Right atrium auricular region (tissue), 2 donors: ENCODE data around the gene SMAD5. TPM values are rescaled to one million over a fixed set of nuclear protein-coding genes. Genes with fewer than 3 reads are reported as not detected.

ENCODE experiments used
- DNase-seq: peaks from one replicate; pipeline ENCODE4 v3.0.0-alpha.2; 2019; ENCODE audit warnings: low spot score
- H3K27ac ChIP-seq, 2 donors: fragments of 200-600 bp; sonication (generic); 1 replicate in 1 of 2; 2 replicates in 1 of 2; pipeline ENCODE4 v1.5.1; 2016 to 2019
- H3K27me3 ChIP-seq, 2 donors: fragments of 200-600 bp; sonication (generic); one replicate each; pipeline versions ENCODE4 v1.5.1 to v1.6.0; 2017 to 2019
- H3K36me3 ChIP-seq: fragments of 200-600 bp; sonication (generic); one replicate; pipeline ENCODE4 v1.5.1; 2016
- H3K4me1 ChIP-seq, 2 donors: fragments of 200-600 bp; sonication (generic); one replicate each; pipeline versions ENCODE4 v1.5.1 to v1.6.0; 2017 to 2019
- H3K4me3 ChIP-seq, 2 donors: fragments of 200-600 bp; sonication (generic); 1 replicate in 1 of 2; 2 replicates in 1 of 2; pipeline ENCODE4 v1.5.1; 2017 to 2019; ENCODE audit warnings: mild to moderate bottlenecking in 1 of 2, moderate library complexity in 1 of 2
- H3K9me3 ChIP-seq, 2 donors: fragments of 200-600 bp; sonication (generic); one replicate each; pipeline ENCODE4 v1.5.1; 2019
- total RNA-seq, 2 donors: library from RNA; depleted of rRNA; stranded (reverse); fragments of >200 nt; gene quantifications; one replicate each; pipeline ENCODE4 v1.1.0, GENCODE V29; 2016
- TF ChIP-seq, protein P1 (sequence below), 2 donors: fragments of 200-600 bp; sonication (generic); IDR thresholded peaks; one replicate each; pipeline ENCODE4 v1.5.1; 2019; ENCODE audit warnings: antibody characterized with exemption in 2 of 2

Gene SMAD5
- total RNA-seq, 2 donors from 2014 or later: 25.0 to 26.7 TPM

DNA sequence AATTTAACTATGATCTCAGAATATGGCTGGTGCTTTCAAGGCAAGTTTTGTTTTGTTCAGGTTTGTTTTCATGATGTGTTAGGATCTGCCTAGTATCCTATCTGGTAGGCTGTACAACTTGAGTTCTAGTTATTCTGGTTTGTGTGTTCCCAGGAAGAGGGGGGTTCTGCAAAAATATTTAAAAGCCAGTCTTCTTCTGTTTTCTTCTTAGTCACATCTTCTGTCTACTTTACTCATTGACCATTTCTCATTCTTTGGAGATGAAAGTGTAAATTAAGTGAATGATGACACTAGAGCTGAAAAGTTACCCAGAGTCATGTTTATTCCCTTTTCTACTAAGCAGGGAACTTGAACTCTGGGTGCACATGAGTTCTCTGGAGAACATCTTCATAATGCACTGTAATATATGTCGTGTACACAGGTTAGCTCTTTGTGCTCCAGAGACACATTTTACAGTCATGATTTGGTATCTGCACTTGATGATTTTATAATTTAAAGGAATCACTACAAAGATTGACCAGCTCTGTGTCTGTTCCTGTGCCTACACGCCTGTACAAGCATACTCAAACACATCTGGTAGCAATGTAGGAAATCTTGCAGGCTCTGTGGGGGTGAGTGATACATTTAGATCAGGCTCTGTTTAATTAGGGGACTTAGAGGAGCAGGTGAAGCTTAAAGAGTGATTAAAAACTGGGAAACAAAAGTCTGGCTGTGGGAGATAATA, 5.0 kb downstream of the SMAD5 start:
- no peak for DNase-seq
- H3K4me3 ChIP-seq: no peak overlapping the region
- no peak overlapping the region for H3K27ac ChIP-seq
- no peaks in the 10 kb centered on the region for H3K36me3 ChIP-seq
- no peaks in the 10 kb centered on the region for H3K27me3 ChIP-seq
- TF ChIP-seq, protein P1, sequence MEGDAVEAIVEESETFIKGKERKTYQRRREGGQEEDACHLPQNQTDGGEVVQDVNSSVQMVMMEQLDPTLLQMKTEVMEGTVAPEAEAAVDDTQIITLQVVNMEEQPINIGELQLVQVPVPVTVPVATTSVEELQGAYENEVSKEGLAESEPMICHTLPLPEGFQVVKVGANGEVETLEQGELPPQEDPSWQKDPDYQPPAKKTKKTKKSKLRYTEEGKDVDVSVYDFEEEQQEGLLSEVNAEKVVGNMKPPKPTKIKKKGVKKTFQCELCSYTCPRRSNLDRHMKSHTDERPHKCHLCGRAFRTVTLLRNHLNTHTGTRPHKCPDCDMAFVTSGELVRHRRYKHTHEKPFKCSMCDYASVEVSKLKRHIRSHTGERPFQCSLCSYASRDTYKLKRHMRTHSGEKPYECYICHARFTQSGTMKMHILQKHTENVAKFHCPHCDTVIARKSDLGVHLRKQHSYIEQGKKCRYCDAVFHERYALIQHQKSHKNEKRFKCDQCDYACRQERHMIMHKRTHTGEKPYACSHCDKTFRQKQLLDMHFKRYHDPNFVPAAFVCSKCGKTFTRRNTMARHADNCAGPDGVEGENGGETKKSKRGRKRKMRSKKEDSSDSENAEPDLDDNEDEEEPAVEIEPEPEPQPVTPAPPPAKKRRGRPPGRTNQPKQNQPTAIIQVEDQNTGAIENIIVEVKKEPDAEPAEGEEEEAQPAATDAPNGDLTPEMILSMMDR (IDR thresholded peaks at IDR 0.05): no peak
- H3K4me1 ChIP-seq: peaks cover 0 to 63% of the 10 kb centered on the region in 2 donors
- H3K9me3 ChIP-seq: no peaks in the 10 kb centered on the region

DNA sequence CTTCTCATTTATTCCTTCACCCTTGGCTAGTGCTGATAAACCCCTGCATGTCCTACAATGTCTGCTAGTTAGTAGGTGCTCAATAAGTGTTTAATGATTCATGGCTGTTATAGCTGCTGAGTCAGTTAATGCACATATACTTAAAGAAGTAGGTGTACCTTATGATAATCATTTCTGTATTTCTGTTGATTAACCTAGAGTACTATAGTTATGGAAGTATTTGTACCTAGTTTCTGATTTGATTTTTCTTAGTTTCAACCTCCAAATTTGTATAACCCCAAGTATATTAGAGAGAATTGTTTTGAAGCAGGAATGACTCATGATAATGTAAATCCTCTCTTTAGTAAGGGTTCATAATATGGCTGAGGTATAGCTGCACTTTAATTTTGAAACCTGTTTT, 8.9 kb downstream of the SMAD5 start:
- no peak for DNase-seq
- no peak overlapping the region for H3K4me3 ChIP-seq

DNA sequence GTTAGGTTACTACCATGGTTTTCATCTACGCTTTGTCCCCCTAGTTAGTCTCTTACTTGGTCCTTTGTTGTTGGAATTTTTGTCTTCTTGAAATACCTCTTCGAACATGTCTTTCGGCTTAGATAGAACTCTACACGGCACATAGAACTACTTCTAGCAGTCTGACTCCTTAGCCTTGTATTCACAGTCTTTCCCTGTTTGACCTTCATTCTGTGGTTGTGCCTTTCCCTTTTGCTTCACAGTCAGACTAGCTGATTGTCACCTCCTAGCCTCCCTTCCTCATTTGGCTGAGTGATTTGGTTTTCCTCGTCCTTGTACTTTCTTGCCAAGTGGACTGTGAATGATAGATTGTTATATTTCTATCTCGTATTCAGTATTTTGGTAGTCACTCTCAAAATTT, 10.7 kb downstream of the SMAD5 start:
- H3K36me3 ChIP-seq: no peaks in the 10 kb centered on the region
- no peak for DNase-seq
- peaks cover 0 to 71% of the 10 kb centered on the region in 2 donors for H3K4me1 ChIP-seq
- no peaks in the 10 kb centered on the region for H3K27me3 ChIP-seq
- no peaks in the 10 kb centered on the region for H3K9me3 ChIP-seq
- TF ChIP-seq, protein P1 (IDR thresholded peaks at IDR 0.05): no peak
- H3K27ac ChIP-seq: no peak overlapping the region
- H3K4me3 ChIP-seq: no peak overlapping the region

More for the DNA sequence above, 8.9 kb downstream of the SMAD5 start:
- H3K4me1 ChIP-seq: peaks cover 0 to 73% of the 10 kb centered on the region in 2 donors
- H3K36me3 ChIP-seq: no peaks in the 10 kb centered on the region
- TF ChIP-seq, protein P1 (IDR thresholded peaks at IDR 0.05): no peak
- no peaks in the 10 kb centered on the region for H3K9me3 ChIP-seq
- H3K27ac ChIP-seq: no peak overlapping the region
- no peaks in the 10 kb centered on the region for H3K27me3 ChIP-seq

DNA sequence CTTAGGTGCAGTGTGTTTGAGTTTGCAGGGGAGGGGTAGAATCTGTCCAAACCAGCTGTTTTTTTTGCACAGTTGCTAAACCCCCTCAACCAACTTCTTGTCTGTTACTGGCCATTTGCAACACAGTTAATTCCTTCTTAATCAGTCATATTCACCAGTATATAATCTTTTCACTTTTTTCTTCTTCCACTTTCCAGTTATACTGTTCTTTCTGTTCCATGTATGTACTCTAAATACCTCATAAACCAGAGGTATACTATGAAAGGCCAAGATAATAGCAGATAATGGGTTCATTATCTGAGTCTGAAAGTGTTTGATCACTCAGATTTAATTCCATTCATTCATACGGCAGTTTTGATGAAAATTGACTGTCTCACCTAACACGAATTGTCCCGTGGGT, 11.1 kb downstream of the SMAD5 start:
- Histone ChIP-seq H3K9me3 (no peaks in the 10 kb centered on the region), H3K27ac (no peak overlapping the region), H3K36me3 (no peaks in the 10 kb centered on the region), H3K4me3 (no peak overlapping the region), H3K27me3 (no peaks in the 10 kb centered on the region), H3K4me1 (peaks cover 0 to 66% of the 10 kb centered on the region in 2 donors)
- no peak for DNase-seq
- TF ChIP-seq, protein P1 (IDR thresholded peaks at IDR 0.05): no peak

DNA sequence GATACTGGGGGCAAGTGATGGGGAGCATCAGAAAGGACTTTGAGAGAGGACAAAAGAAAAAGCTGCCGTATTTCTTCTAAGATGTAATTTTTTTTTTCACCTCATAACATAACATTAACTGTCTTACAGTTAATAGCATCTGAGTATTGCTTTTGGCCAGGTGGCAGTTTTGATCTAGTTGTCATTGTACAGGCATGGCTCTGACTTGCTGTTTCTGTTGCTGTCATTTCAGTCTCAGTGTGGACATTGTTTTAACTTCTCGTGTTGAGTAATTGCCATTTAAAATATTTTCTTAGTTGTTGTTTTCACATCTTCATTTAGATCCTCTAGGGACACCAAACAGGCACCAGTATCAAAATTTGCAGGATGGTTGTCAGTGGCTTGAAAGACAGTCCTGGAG, 12.4 kb downstream of the SMAD5 start:
- Histone ChIP-seq H3K27ac (no peak overlapping the region), H3K4me1 (peaks cover 0 to 62% of the 10 kb centered on the region in 2 donors), H3K9me3 (no peaks in the 10 kb centered on the region), H3K36me3 (no peaks in the 10 kb centered on the region), H3K27me3 (no peaks in the 10 kb centered on the region), H3K4me3 (no peak overlapping the region)
- TF ChIP-seq, protein P1 (IDR thresholded peaks at IDR 0.05): no peak
- no peak for DNase-seq

DNA sequence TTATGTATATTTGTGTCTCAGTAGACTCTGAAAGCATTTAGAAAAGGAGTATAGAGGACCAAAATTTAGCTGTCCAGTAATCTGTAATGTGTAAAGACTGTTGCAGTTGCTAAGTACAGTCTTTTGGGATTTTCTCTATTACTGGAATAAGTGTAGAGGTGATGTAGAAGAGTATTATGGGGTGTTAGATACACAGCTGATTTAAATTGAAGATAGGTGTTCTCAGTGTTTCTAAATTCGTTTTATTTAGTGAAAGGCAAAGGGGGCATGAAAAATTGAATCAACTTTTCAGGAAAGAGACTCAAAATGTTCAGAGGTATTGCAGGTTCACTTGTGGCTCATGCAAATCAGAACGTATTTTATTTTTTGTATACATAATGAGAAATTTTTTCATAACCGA, 13.6 kb downstream of the SMAD5 start:
- no peaks in the 10 kb centered on the region for H3K9me3 ChIP-seq
- no peak overlapping the region for H3K27ac ChIP-seq
- H3K4me1 ChIP-seq: peaks cover 0 to 61% of the 10 kb centered on the region in 2 donors
- TF ChIP-seq, protein P1 (IDR thresholded peaks at IDR 0.05): no peak
- H3K36me3 ChIP-seq: no peaks in the 10 kb centered on the region
- no peaks in the 10 kb centered on the region for H3K27me3 ChIP-seq
- no peak overlapping the region for H3K4me3 ChIP-seq
- DNase-seq: no peak
